ENCODE results near the gene MTUS2. TPM values are rescaled to one million over a fixed set of nuclear protein-coding genes. Genes with fewer than 3 reads are reported as not detected.

MTUS2 gene
- total and polyA plus RNA-seq, 9 of the 15 experiments (the other 6 are each of a cell fraction or from before 2014, with no cell fraction given): 0.01 to 0.28 (median 0.06) TPM; not detected in 1

DNA sequence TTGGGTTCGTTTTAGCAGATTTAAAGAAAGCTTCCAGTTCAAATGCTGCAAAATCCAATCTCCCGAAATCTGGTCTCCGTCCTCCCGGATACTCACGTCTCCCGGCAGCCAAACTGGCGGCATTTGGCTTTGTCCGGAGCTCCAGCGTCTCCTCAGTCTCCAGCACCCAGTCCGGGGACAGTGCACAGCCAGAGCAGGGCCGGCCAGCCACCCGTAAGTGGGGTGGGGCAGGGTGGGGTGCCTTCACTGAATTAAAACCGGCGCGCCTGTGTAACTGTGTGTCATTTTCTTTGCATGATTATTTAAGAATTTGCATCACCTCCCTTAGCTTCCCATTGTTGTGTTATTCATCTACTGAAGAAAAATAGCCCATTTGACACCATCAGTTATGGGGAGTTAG lies 280.6 kb downstream of the MTUS2 start:
- ChIA-PET CTCF (ENCODE audit: low intra/inter-chr PET ratio) (no interaction called here), POLR2A (interaction anchor here (0.7 kb wide), 1 partner anchor 21 kb away, joined by 3 read pairs; no protein-coding TSS in a partner anchor)
- Histone ChIP-seq H3K4me1 (replicated peaks in 1 of 2; ENCODE audit: control insufficient read depth in 2 of 2, insufficient read depth in 2 of 2, low read length in 2 of 2) (no peaks in the 10 kb centered on the region), H4K20me1 (replicated peaks; ENCODE audit: control insufficient read depth, insufficient read depth, low read length) (no peaks in the 10 kb centered on the region), H3K9me3 (replicated peaks; ENCODE audit: control insufficient read depth, insufficient read depth, low read depth, low read length) (no peaks in the 10 kb centered on the region), H3K79me2 (ENCODE audit: control insufficient read depth, insufficient read depth, low read length) (no peaks in the 10 kb centered on the region), H3K4me2 (ENCODE audit: insufficient read depth, low read length) (no peak overlapping the region), H3K27ac (ENCODE audit: extremely low read depth, low read depth, low read length) (no peak overlapping the region), H3K4me3 (no peak overlapping the region), H3K9ac (ENCODE audit: insufficient read depth in 1 of 2, low read depth in 2 of 2, low read length in 2 of 2) (no peak overlapping the region), H3K36me3 (ENCODE audit: control insufficient read depth, insufficient read depth, low read length) (no peaks in the 10 kb centered on the region), H2AFZ (ENCODE audit: low read depth, low read length) (no peak overlapping the region), H3K9me1 (ENCODE audit: control insufficient read depth, insufficient read depth, low read length) (no peaks in the 10 kb centered on the region), H3K27me3 (ENCODE audit: control insufficient read depth in 2 of 2, insufficient read depth in 2 of 2, low read length in 2 of 2) (no peaks in the 10 kb centered on the region)
- intact Hi-C loops (cut with micrococcal nuclease): no loop called here
- FAIRE-seq (no peak), ATAC-seq (no peak), DNase-seq (ENCODE audit: extremely low read depth in 1 of 4, low spot score in 3 of 4) (no peak)
- no TSS peak for BruUV-seq (replicated peaks)
- 0% methylated on average over 9 of the region's 15 CpGs for WGBS (ENCODE audit: insufficient coverage, low coverage, missing lambda C conversion rate)
- in situ Hi-C loops (cut with MboI): no loop called here
- TF ChIP-seq, protein P1, sequence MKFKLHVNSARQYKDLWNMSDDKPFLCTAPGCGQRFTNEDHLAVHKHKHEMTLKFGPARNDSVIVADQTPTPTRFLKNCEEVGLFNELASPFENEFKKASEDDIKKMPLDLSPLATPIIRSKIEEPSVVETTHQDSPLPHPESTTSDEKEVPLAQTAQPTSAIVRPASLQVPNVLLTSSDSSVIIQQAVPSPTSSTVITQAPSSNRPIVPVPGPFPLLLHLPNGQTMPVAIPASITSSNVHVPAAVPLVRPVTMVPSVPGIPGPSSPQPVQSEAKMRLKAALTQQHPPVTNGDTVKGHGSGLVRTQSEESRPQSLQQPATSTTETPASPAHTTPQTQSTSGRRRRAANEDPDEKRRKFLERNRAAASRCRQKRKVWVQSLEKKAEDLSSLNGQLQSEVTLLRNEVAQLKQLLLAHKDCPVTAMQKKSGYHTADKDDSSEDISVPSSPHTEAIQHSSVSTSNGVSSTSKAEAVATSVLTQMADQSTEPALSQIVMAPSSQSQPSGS (CRISPR knock-in tag; IDR thresholded peaks at IDR 0.05): no peak
- no peak for TF ChIP-seq TCF7L2 (IDR thresholded peaks at IDR 0.05; ENCODE audit: low read depth, low read length)
- TF ChIP-seq ZNF79 (CRISPR knock-in tag; IDR thresholded peaks at IDR 0.05; ENCODE audit: low read depth): no peak
- no peak for TF ChIP-seq MCM2 (IDR thresholded peaks at IDR 0.05; ENCODE audit: low read depth)
- TF ChIP-seq CBX5 (IDR thresholded peaks at IDR 0.05; ENCODE audit: borderline replicate concordance, low read depth): no peak
- no peak for TF ChIP-seq ZNF507 (tag; conservative IDR thresholded peaks at IDR 0.05)
- TF ChIP-seq KDM5B (IDR thresholded peaks at IDR 0.05; ENCODE audit: insufficient replicate concordance, low read depth, low read length): no peak
- TF ChIP-seq KAT8 (IDR thresholded peaks at IDR 0.05; ENCODE audit: low read depth): no peak
- no peak for TF ChIP-seq FOXK2 (conservative IDR thresholded peaks at IDR 0.05 in 1 of 2, IDR thresholded peaks at IDR 0.05 in 1 of 2; ENCODE audit: low read depth in 2 of 2)
- no peak for TF ChIP-seq ZNF830 (CRISPR knock-in tag; IDR thresholded peaks at IDR 0.05)
- TF ChIP-seq ZNF354B (CRISPR knock-in tag; IDR thresholded peaks at IDR 0.05): no peak
- no peak for TF ChIP-seq TEAD1 (CRISPR knock-in tag; IDR thresholded peaks at IDR 0.05)
- TF ChIP-seq ELF1 (tag; IDR thresholded peaks at IDR 0.05): no peak
- TF ChIP-seq, protein P2, sequence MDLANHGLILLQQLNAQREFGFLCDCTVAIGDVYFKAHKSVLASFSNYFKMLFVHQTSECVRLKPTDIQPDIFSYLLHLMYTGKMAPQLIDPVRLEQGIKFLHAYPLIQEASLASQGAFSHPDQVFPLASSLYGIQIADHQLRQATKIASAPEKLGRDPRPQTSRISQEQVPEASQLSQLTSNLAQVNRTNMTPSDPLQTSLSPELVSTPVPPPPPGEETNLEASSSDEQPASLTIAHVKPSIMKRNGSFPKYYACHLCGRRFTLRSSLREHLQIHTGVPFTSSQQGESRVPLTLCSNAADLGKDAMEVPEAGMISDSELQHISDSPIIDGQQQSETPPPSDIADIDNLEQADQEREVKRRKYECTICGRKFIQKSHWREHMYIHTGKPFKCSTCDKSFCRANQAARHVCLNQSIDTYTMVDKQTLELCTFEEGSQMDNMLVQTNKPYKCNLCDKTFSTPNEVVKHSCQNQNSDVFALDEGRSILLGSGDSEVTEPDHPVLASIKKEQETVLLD (IDR thresholded peaks at IDR 0.05): no peak
- no peak for TF ChIP-seq TGIF2 (CRISPR knock-in tag; IDR thresholded peaks at IDR 0.05)
- TF ChIP-seq ETV5 (CRISPR knock-in tag; IDR thresholded peaks at IDR 0.05; ENCODE audit: low read depth): no peak
- TF ChIP-seq, protein P3, sequence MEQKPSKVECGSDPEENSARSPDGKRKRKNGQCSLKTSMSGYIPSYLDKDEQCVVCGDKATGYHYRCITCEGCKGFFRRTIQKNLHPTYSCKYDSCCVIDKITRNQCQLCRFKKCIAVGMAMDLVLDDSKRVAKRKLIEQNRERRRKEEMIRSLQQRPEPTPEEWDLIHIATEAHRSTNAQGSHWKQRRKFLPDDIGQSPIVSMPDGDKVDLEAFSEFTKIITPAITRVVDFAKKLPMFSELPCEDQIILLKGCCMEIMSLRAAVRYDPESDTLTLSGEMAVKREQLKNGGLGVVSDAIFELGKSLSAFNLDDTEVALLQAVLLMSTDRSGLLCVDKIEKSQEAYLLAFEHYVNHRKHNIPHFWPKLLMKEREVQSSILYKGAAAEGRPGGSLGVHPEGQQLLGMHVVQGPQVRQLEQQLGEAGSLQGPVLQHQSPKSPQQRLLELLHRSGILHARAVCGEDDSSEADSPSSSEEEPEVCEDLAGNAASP (IDR thresholded peaks at IDR 0.05): no peak
- no peak for TF ChIP-seq CTBP1 (IDR thresholded peaks at IDR 0.05; ENCODE audit: borderline replicate concordance)

Measured in K562 (cell line).